Neural progenitor cell (in vitro differentiated cells): ENCODE data around the gene ARPC2.

ENCODE experiments used
- CTCF ChIP-seq: fragments of 200-600 bp; sonication (generic); IDR thresholded peaks from 2 replicates; pipeline ENCODE4 v1.5.1; 2017; ENCODE audit warnings: antibody characterized with exemption, mild to moderate bottlenecking
- EZH2 ChIP-seq: fragments of 200-600 bp; sonication (generic); IDR thresholded peaks from 2 replicates; pipeline ENCODE4 v1.6.1; 2017; ENCODE audit warnings: antibody characterized with exemption, mild to moderate bottlenecking, moderate library complexity

- TF ChIP-seq CTCF (no peak), EZH2 (no peak)
Observed at GRCh38 chr2:218209078-218209477, 7.9 kb upstream of the ARPC2 start.
